C4-2B (cell line): ENCODE measurements around the gene OTC.
A peak's percentile ranks its signal among the peaks of the same experiment; 100 is the strongest.

Source experiments
- H3K27ac ChIP-seq: fragments of 450-650 bp; 2 replicates; pipeline ENCODE4 v1.5.1; 2017
- CTCF ChIP-seq: fragments of 450-650 bp; conservative IDR thresholded peaks from 2 replicates; pipeline ENCODE4 v1.5.1; 2017; ENCODE audit warnings: mild to moderate bottlenecking
- ZFX ChIP-seq: fragments of 450-650 bp; IDR thresholded peaks from 2 replicates; pipeline ENCODE4 v1.6.1; 2017

The OTC gene

GRCh38 chrX:38458071-38458470, 105.7 kb downstream of the OTC start:
- no peak overlapping the region for H3K27ac ChIP-seq
- TF ChIP-seq CTCF (peak; percentile 16; the same call in 1 of the 2 replicates), ZFX (no peak)

GRCh38 chrX:38462257-38462656, 109.9 kb downstream of the OTC start:
- TF ChIP-seq CTCF, result no peak
- TF ChIP-seq ZFX, result no peak
- H3K27ac ChIP-seq, result no peak overlapping the region

- no peak for TF ChIP-seq CTCF
- no peak for TF ChIP-seq ZFX
- no peak overlapping the region for H3K27ac ChIP-seq
Observed at GRCh38 chrX:38465686-38466085, 113.3 kb downstream of the OTC start.

GRCh38 chrX:38468563-38469157, 116.3 kb downstream of the OTC start:
- H3K27ac ChIP-seq, result no peak overlapping the region
- TF ChIP-seq ZFX, result no peak
- no peak for TF ChIP-seq CTCF
